Mesenchymal stem cell (in vitro differentiated cells and primary cell): ENCODE measurements around the gene SLC46A1.

Experiments used
- DNase-seq: peaks from one replicate; pipeline ENCODE4 v3.0.0-alpha.2; 2013
- H2AFZ ChIP-seq: one replicate; pipeline ENCODE4 v1.6.1; 2013; ENCODE audit warnings: low read depth, mild to moderate bottlenecking, control low read depth, inconsistent platforms, low read length, moderate library complexity
- H2AK5ac ChIP-seq: 2 replicates; pipeline ENCODE4 v1.6.1; 2013; ENCODE audit warnings: low read length, moderate library complexity, mild to moderate bottlenecking, inconsistent platforms; ENCODE audit not compliant: severe bottlenecking
- H2BK120ac ChIP-seq: one replicate; pipeline ENCODE4 v1.6.1; 2013; ENCODE audit warnings: low read depth, mild to moderate bottlenecking, inconsistent platforms, low read length, moderate library complexity
- H2BK12ac ChIP-seq, 2 experiments: one replicate each; pipeline ENCODE4 v1.6.1; 2013; ENCODE audit warnings: inconsistent platforms in 2 of 2, low read length in 2 of 2, mild to moderate bottlenecking in 2 of 2, moderate library complexity in 2 of 2, control low read depth in 1 of 2
- H2BK15ac ChIP-seq: one replicate; pipeline ENCODE4 v1.6.1; 2013; ENCODE audit warnings: mild to moderate bottlenecking, low read depth, inconsistent platforms; ENCODE audit not compliant: poor library complexity, severe bottlenecking
- H2BK5ac ChIP-seq: 2 replicates; pipeline ENCODE4 v1.6.1; 2013; ENCODE audit warnings: low read depth, mild to moderate bottlenecking, low read length, control low read depth, inconsistent platforms; ENCODE audit not compliant: poor library complexity, severe bottlenecking
- H3K14ac ChIP-seq, 2 experiments: one replicate each; pipeline ENCODE4 v1.6.1; 2013; ENCODE audit warnings: inconsistent platforms in 2 of 2, low read length in 2 of 2, control low read depth in 1 of 2, mild to moderate bottlenecking in 1 of 2, moderate library complexity in 1 of 2
- H3K18ac ChIP-seq, 2 experiments: one replicate each; pipeline ENCODE4 v1.6.1; 2013; ENCODE audit warnings: inconsistent platforms in 2 of 2, low read length in 2 of 2, control low read depth in 1 of 2, low read depth in 1 of 2, mild to moderate bottlenecking in 1 of 2
- H3K23ac ChIP-seq, 2 experiments: one replicate each; pipeline ENCODE4 v1.6.1; 2013; ENCODE audit warnings: inconsistent platforms in 2 of 2, low read length in 2 of 2, mild to moderate bottlenecking in 2 of 2, moderate library complexity in 2 of 2, control low read depth in 1 of 2
- H3K27ac ChIP-seq: 2 replicates; pipeline ENCODE4 v1.5.1; 2013; ENCODE audit warnings: mild to moderate bottlenecking, moderate library complexity, low read length, control low read depth, inconsistent platforms; ENCODE audit not compliant: poor library complexity, severe bottlenecking
- H3K27me3 ChIP-seq, 2 experiments: 2 replicates each; pipeline versions ENCODE4 v1.6.1 to v1.7.0; 2013; ENCODE audit warnings: low read length in 2 of 2, mild to moderate bottlenecking in 2 of 2, moderate library complexity in 2 of 2, control low read depth in 1 of 2, inconsistent platforms in 1 of 2; ENCODE audit not compliant: control insufficient read depth in 1 of 2, insufficient read depth in 1 of 2
- H3K36me3 ChIP-seq, 2 experiments: 2 replicates each; pipeline versions ENCODE4 v1.6.1 to v1.7.0; 2013; ENCODE audit warnings: low read length in 2 of 2, control low read depth in 1 of 2, inconsistent platforms in 1 of 2, low read depth in 1 of 2, mild to moderate bottlenecking in 1 of 2; ENCODE audit not compliant: insufficient read depth in 2 of 2, control insufficient read depth in 1 of 2
- H3K4ac ChIP-seq, 2 experiments: one replicate each; pipeline ENCODE4 v1.6.1; 2013; ENCODE audit warnings: inconsistent platforms in 2 of 2, low read length in 2 of 2, mild to moderate bottlenecking in 2 of 2, moderate library complexity in 2 of 2, control low read depth in 1 of 2, low read depth in 1 of 2
- H3K4me1 ChIP-seq: 2 replicates; pipeline ENCODE4 v1.6.1; 2013; ENCODE audit warnings: low read depth, low read length, control low read depth; ENCODE audit not compliant: control insufficient read depth, insufficient read depth
- H3K4me2 ChIP-seq: 2 replicates; pipeline ENCODE4 v1.6.1; 2013; ENCODE audit warnings: low read length, mild to moderate bottlenecking, inconsistent platforms; ENCODE audit not compliant: poor library complexity, severe bottlenecking
- H3K4me3 ChIP-seq, 2 experiments: 2 replicates each; pipeline versions ENCODE4 v1.5.1 to v1.7.0; 2013; ENCODE audit warnings: low read length in 2 of 2, mild to moderate bottlenecking in 2 of 2, control low read depth in 1 of 2, low read depth in 1 of 2; ENCODE audit not compliant: insufficient read depth in 1 of 2
- H3K79me1 ChIP-seq: replicated peaks from 2 replicates; pipeline ENCODE4 v1.6.1; 2013; ENCODE audit warnings: mild to moderate bottlenecking, control low read depth, low read length, inconsistent platforms; ENCODE audit not compliant: poor library complexity, severe bottlenecking
- H3K9ac ChIP-seq: 2 replicates; pipeline ENCODE4 v1.7.0; 2013; ENCODE audit warnings: mild to moderate bottlenecking, low read length, moderate library complexity
- H3K9me3 ChIP-seq: 2 replicates; pipeline ENCODE4 v1.7.0; 2013; ENCODE audit warnings: mild to moderate bottlenecking, low read length; ENCODE audit not compliant: control insufficient read depth
- H4K8ac ChIP-seq: one replicate; pipeline ENCODE4 v1.6.1; 2013; ENCODE audit warnings: inconsistent platforms, mild to moderate bottlenecking, low read length, moderate library complexity
- H4K91ac ChIP-seq: one replicate; pipeline ENCODE4 v1.6.1; 2013; ENCODE audit warnings: mild to moderate bottlenecking, low read length, inconsistent platforms
- WGBS: methylation state at CpG from one replicate; pipeline ENCODE4 v1.1.7; 2013; ENCODE audit warnings: mixed read lengths; 5-methylcytosine and 5-hydroxymethylcytosine counted together

The SLC46A1 gene

DNA sequence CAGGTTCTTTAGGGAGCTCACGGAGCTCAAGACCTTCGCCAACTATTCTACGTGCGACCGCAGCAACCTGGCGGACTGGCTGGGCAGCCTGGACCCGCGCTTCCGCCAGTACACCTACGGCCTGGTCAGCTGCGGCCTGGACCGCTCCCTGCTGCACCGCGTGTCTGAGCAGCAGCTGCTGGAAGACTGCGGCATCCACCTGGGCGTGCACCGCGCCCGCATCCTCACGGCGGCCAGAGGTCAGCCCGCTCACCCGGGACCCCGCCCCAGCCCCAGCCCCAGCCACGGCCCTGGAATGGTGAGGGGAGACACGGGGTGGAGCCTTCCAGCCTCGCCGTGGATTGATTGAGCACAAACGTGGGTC is 21.0 kb downstream of the SLC46A1 start:
- no peak overlapping the region for H2BK5ac ChIP-seq
- H3K9ac ChIP-seq: no peak overlapping the region
- peaks cover 11% of the 10 kb centered on the region for H3K4me1 ChIP-seq
- H4K91ac ChIP-seq: peak overlapping the region; percentile 25
- H2AK5ac ChIP-seq: no peak overlapping the region
- no peak overlapping the region for H2BK12ac ChIP-seq
- H2BK120ac ChIP-seq: no peak overlapping the region
- peaks cover 15 to 18% of the 10 kb centered on the region in 2 experiments for H3K36me3 ChIP-seq
- H2BK15ac ChIP-seq: no peak overlapping the region
- H3K79me1 ChIP-seq: peaks cover 1% of the 10 kb centered on the region
- H3K4ac ChIP-seq: peak overlapping the region in 1 of 2 experiments; percentile 13
- no peak overlapping the region for H3K23ac ChIP-seq
- WGBS: 42% methylated on average over 29 of the region's 29 CpGs
- peaks cover 16 to 33% of the 10 kb centered on the region in 2 experiments for H3K27me3 ChIP-seq
- no peak overlapping the region for H2AFZ ChIP-seq
- no peak overlapping the region for H3K14ac ChIP-seq
- DNase-seq: no peak
- no peak overlapping the region for H4K8ac ChIP-seq
- no peak overlapping the region for H3K18ac ChIP-seq
- H3K4me3 ChIP-seq: no peak overlapping the region
- no peak overlapping the region for H3K4me2 ChIP-seq
- H3K9me3 ChIP-seq: no peaks in the 10 kb centered on the region
- H3K27ac ChIP-seq: no peak overlapping the region

DNA sequence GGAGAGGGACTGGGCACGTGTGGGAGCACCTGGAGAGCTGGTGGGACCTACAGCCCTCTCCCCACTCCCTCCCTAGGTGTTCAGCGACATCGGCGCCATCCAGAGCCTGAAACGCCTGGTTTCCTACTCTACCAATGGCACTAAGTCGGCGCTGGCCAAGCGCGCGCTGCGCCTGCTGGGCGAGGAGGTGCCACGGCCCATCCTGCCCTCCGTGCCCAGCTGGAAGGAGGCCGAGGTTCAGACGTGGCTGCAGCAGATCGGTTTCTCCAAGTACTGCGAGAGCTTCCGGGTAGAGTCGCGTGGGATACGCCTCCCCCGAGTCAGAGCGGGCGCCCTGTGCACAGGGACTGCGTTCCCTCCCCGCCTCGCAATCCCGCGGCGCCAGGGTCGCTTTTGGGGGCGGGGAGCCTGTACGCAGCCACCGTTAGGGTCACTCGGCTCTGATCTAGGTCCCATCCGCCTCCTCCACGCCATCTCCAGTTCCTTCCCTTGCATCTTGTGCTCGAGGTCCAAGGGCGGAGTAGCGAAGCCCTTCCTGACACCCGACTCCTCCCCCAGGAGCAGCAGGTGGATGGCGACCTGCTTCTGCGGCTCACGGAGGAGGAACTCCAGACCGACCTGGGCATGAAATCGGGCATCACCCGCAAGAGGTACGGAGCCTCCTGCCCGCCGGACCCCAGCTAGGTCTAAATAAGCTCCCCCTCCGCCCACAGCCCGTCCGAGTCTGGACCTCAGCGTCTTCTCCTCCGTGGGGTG is 21.6 kb downstream of the SLC46A1 start:
- Histone ChIP-seq H3K23ac (no peak overlapping the region), H3K4me1 (peaks cover 11% of the 10 kb centered on the region), H2AK5ac (no peak overlapping the region), H2BK120ac (no peak overlapping the region), H3K4me3 (peak overlapping the region in 1 of 2 experiments; percentile 38), H3K9me3 (no peaks in the 10 kb centered on the region), H2BK5ac (no peak overlapping the region), H3K4ac (no peak overlapping the region), H4K91ac (peak overlapping the region; percentile 25), H2BK12ac (no peak overlapping the region), H3K9ac (no peak overlapping the region), H3K27ac (no peak overlapping the region), H3K27me3 (peaks cover 16 to 33% of the 10 kb centered on the region in 2 experiments), H3K14ac (peak overlapping the region in 1 of 2 experiments; percentile 13), H3K4me2 (peak overlapping the region; percentile 32), H3K36me3 (peaks cover 10 to 18% of the 10 kb centered on the region in 2 experiments), H4K8ac (peak overlapping the region; percentile 55), H3K18ac (peak overlapping the region in 1 of 2 experiments; percentile 4), H3K79me1 (peaks cover 1% of the 10 kb centered on the region), H2BK15ac (no peak overlapping the region), H2AFZ (no peak overlapping the region)
- peak; percentile 28 for DNase-seq
- 12% methylated on average over 55 of the region's 56 CpGs for WGBS

DNA sequence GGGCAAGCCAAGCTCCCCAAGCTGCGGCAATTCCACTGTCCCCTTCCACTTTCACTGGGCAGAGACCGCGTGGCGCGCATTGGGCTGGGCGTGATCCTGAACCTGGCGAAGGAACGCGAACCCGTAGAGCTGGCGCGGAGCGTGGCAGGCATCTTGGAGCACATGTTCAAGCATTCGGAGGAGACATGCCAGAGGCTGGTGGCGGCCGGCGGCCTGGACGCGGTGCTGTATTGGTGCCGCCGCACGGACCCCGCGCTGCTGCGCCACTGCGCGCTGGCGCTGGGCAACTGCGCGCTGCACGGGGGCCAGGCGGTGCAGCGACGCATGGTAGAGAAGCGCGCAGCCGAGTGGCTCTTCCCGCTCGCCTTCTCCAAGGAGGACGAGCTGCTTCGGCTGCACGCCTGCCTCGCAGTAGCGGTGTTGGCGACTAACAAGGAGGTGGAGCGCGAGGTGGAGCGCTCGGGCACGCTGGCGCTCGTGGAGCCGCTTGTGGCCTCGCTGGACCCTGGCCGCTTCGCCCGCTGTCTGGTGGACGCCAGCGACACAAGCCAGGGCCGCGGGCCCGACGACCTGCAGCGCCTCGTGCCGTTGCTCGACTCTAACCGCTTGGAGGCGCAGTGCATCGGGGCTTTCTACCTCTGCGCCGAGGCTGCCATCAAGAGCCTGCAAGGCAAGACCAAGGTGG is 24.7 kb downstream of the SLC46A1 start:
- H3K9ac ChIP-seq: no peak overlapping the region

More for the DNA sequence above, 24.7 kb downstream of the SLC46A1 start:
- 22% methylated on average over 70 of the region's 72 CpGs for WGBS
- DNase-seq: no peak
- Histone ChIP-seq H2AK5ac (no peak overlapping the region), H3K4me3 (peak overlapping the region in 1 of 2 experiments; percentile 30), H4K91ac (peak overlapping the region; percentile 72), H2BK15ac (no peak overlapping the region), H2AFZ (no peak overlapping the region), H3K27ac (no peak overlapping the region), H2BK120ac (no peak overlapping the region), H4K8ac (peak overlapping the region; percentile 42), H3K4me2 (no peak overlapping the region), H3K79me1 (peaks cover 1% of the 10 kb centered on the region), H3K23ac (no peak overlapping the region), H3K27me3 (peaks cover 16 to 33% of the 10 kb centered on the region in 2 experiments), H3K9me3 (no peaks in the 10 kb centered on the region), H2BK12ac (no peak overlapping the region), H3K14ac (no peak overlapping the region), H2BK5ac (no peak overlapping the region), H3K4ac (no peak overlapping the region), H3K4me1 (peaks cover 11% of the 10 kb centered on the region), H3K36me3 (peaks cover 3 to 18% of the 10 kb centered on the region in 2 experiments), H3K18ac (no peak overlapping the region)
